H1 (cell line): ENCODE results near the gene STEAP4. TPM values are rescaled to one million over a fixed set of nuclear protein-coding genes. Genes with fewer than 3 reads are reported as not detected.

Experiments
- HDAC6 ChIP-seq: IDR thresholded peaks from one replicate; pipeline ENCODE4 v1.7.1; 2012; ENCODE audit warnings: low read depth, mild to moderate bottlenecking, inconsistent platforms, low read length, moderate library complexity
- KDM1A ChIP-seq: fragments of 200-600, 300-600 bp; sonication (generic); IDR thresholded peaks from 2 replicates; pipeline ENCODE4 v1.7.1; 2016; ENCODE audit warnings: mild to moderate bottlenecking, low read length, borderline replicate concordance
- NANOG ChIP-seq: IDR thresholded peaks from 2 replicates; pipeline ENCODE4 v1.6.1; 2011; ENCODE audit warnings: low read length, low read depth, mild to moderate bottlenecking, inconsistent platforms; ENCODE audit not compliant: insufficient read depth, poor library complexity, severe bottlenecking
- SP4 ChIP-seq: IDR thresholded peaks from 2 replicates; pipeline ENCODE4 v1.6.1; 2012; ENCODE audit warnings: low read length, inconsistent platforms
- TAF7 ChIP-seq: optimal IDR thresholded peaks from 2 replicates; pipeline ENCODE3; 2011; ENCODE audit warnings: low read depth, mild to moderate bottlenecking, inconsistent platforms, low read length, moderate library complexity, borderline replicate concordance
- TBP ChIP-seq: IDR thresholded peaks from 2 replicates; pipeline ENCODE4 v1.6.1; 2011; ENCODE audit warnings: low read depth, low read length, improper control_type of control experiment
- polyA plus RNA-seq, 7 experiments: library from polyadenylated mRNA; depleted of rRNA in 3 of 7; stranded (reverse) in 5 of 7; unstranded in 2 of 7; fragments of >200 nt in 5 of 7; fragments of 200-250 nt in 2 of 7; gene quantifications; 1 replicate in 5 of 7; 2 replicates in 1 of 7; 4 replicates in 1 of 7; pipeline versions ENCODE4 v1.2.1 to v1.2.3, GENCODE V29; 2011 to 2013; ENCODE audit warnings: missing spikeins in 2 of 7, mixed read lengths in 2 of 7
- total RNA-seq: library from RNA; stranded (reverse); fragmentation: NEBNext Ultra II Directional; extraction: Animal tissue kit (Norgen Biotek cat#: 25700); gene quantifications from 2 replicates; pipeline ENCODE4 v1.2.1, GENCODE V29; 2021
- TF ChIP-seq, protein P1 (sequence below): fragments of 300-600 bp; sonication (generic); IDR thresholded peaks from 2 replicates; pipeline ENCODE4 v1.7.1; 2012; ENCODE audit warnings: low read length, moderate library complexity, mild to moderate bottlenecking, inconsistent platforms; ENCODE audit not compliant: insufficient replicate concordance

The STEAP4 gene
- total and polyA plus RNA-seq, 2 of the 8 experiments (the other 6 are each of a cell fraction or from before 2014, with no cell fraction given): under 0.01 TPM; not detected in 1

GRCh38 chr7:88226886-88227516 is 79.7 kb downstream of the STEAP4 start (continued):
- TF ChIP-seq, protein P1, sequence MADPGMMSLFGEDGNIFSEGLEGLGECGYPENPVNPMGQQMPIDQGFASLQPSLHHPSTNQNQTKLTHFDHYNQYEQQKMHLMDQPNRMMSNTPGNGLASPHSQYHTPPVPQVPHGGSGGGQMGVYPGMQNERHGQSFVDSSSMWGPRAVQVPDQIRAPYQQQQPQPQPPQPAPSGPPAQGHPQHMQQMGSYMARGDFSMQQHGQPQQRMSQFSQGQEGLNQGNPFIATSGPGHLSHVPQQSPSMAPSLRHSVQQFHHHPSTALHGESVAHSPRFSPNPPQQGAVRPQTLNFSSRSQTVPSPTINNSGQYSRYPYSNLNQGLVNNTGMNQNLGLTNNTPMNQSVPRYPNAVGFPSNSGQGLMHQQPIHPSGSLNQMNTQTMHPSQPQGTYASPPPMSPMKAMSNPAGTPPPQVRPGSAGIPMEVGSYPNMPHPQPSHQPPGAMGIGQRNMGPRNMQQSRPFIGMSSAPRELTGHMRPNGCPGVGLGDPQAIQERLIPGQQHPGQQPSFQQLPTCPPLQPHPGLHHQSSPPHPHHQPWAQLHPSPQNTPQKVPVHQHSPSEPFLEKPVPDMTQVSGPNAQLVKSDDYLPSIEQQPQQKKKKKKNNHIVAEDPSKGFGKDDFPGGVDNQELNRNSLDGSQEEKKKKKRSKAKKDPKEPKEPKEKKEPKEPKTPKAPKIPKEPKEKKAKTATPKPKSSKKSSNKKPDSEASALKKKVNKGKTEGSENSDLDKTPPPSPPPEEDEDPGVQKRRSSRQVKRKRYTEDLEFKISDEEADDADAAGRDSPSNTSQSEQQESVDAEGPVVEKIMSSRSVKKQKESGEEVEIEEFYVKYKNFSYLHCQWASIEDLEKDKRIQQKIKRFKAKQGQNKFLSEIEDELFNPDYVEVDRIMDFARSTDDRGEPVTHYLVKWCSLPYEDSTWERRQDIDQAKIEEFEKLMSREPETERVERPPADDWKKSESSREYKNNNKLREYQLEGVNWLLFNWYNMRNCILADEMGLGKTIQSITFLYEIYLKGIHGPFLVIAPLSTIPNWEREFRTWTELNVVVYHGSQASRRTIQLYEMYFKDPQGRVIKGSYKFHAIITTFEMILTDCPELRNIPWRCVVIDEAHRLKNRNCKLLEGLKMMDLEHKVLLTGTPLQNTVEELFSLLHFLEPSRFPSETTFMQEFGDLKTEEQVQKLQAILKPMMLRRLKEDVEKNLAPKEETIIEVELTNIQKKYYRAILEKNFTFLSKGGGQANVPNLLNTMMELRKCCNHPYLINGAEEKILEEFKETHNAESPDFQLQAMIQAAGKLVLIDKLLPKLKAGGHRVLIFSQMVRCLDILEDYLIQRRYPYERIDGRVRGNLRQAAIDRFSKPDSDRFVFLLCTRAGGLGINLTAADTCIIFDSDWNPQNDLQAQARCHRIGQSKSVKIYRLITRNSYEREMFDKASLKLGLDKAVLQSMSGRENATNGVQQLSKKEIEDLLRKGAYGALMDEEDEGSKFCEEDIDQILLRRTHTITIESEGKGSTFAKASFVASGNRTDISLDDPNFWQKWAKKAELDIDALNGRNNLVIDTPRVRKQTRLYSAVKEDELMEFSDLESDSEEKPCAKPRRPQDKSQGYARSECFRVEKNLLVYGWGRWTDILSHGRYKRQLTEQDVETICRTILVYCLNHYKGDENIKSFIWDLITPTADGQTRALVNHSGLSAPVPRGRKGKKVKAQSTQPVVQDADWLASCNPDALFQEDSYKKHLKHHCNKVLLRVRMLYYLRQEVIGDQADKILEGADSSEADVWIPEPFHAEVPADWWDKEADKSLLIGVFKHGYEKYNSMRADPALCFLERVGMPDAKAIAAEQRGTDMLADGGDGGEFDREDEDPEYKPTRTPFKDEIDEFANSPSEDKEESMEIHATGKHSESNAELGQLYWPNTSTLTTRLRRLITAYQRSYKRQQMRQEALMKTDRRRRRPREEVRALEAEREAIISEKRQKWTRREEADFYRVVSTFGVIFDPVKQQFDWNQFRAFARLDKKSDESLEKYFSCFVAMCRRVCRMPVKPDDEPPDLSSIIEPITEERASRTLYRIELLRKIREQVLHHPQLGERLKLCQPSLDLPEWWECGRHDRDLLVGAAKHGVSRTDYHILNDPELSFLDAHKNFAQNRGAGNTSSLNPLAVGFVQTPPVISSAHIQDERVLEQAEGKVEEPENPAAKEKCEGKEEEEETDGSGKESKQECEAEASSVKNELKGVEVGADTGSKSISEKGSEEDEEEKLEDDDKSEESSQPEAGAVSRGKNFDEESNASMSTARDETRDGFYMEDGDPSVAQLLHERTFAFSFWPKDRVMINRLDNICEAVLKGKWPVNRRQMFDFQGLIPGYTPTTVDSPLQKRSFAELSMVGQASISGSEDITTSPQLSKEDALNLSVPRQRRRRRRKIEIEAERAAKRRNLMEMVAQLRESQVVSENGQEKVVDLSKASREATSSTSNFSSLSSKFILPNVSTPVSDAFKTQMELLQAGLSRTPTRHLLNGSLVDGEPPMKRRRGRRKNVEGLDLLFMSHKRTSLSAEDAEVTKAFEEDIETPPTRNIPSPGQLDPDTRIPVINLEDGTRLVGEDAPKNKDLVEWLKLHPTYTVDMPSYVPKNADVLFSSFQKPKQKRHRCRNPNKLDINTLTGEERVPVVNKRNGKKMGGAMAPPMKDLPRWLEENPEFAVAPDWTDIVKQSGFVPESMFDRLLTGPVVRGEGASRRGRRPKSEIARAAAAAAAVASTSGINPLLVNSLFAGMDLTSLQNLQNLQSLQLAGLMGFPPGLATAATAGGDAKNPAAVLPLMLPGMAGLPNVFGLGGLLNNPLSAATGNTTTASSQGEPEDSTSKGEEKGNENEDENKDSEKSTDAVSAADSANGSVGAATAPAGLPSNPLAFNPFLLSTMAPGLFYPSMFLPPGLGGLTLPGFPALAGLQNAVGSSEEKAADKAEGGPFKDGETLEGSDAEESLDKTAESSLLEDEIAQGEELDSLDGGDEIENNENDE: no peak
- TF ChIP-seq TAF7 (no peak), TBP (no peak), HDAC6 (no peak), KDM1A (no peak), SP4 (no peak), NANOG (no peak)
